K562 (cell line): ENCODE data around the gene HCAR2. TPM values are rescaled to one million over a fixed set of nuclear protein-coding genes. Genes with fewer than 3 reads are reported as not detected.

Experiments
- CBX3 ChIP-seq, 2 experiments: IDR thresholded peaks; 1 replicate in 1 of 2; 2 replicates in 1 of 2; pipeline ENCODE4 v1.6.1; 2012; ENCODE audit warnings: inconsistent platforms in 2 of 2, low read length in 2 of 2, borderline replicate concordance in 1 of 2, control low read depth in 1 of 2
- CUX1 ChIP-seq: fragments of 200-800 bp; sonication (Bioruptor generic); IDR thresholded peaks from 2 replicates; pipeline ENCODE4 v1.6.1; 2016; ENCODE audit warnings: missing genetic modification characterization, missing compliant biosample characterization
- RAD51 ChIP-seq: fragments of 450-650 bp; IDR thresholded peaks from 2 replicates; pipeline ENCODE4 v1.7.1; 2016; ENCODE audit warnings: low read depth, mild to moderate bottlenecking, borderline replicate concordance
- RBM25 ChIP-seq: fragments of 200-400 bp; formaldehyde crosslinking; IDR thresholded peaks from 2 replicates; pipeline ENCODE4 v1.6.1; 2018; ENCODE audit warnings: low read length, low read depth, moderate library complexity; ENCODE audit not compliant: severe bottlenecking
- ZNF12 ChIP-seq: sonication (generic); formaldehyde crosslinking; IDR thresholded peaks from 2 replicates; pipeline ENCODE4 v1.4.0; 2020; ENCODE audit warnings: mild to moderate bottlenecking, missing genetic modification reagents
- ZNF318 ChIP-seq, 2 experiments: fragments of 450-650 bp; IDR thresholded peaks; 2 replicates each; pipeline ENCODE4 v1.6.1; 2016; ENCODE audit warnings: mild to moderate bottlenecking in 2 of 2, borderline replicate concordance in 1 of 2, low read depth in 1 of 2, moderate library complexity in 1 of 2
- polyA plus RNA-seq, 8 experiments: library from polyadenylated mRNA; depleted of rRNA in 4 of 8; stranded (reverse) in 5 of 8; unstranded in 3 of 8; fragments of >200 nt; fragmentation: Nextera tagmentation in 2 of 8; fragmentation: Illumina TruSeq in 1 of 8; extraction: Ambion mirVana in 2 of 8; extraction: Trizol in 1 of 8; gene quantifications; 2 replicates each; pipeline versions ENCODE4 v1.2.1 to v1.2.3, GENCODE V29; 2011 to 2014; ENCODE audit warnings: inconsistent platforms in 1 of 8, missing spikeins in 1 of 8
- total RNA-seq, 7 experiments: library from RNA; depleted of rRNA in 6 of 7; stranded (reverse); fragments of >200 nt in 6 of 7; fragmentation: Illumina TruSeq in 2 of 7; extraction: Trizol in 2 of 7; gene quantifications; 2 replicates each; pipeline versions ENCODE4 v1.2.1 to v1.2.3, GENCODE V29; 2011 to 2021; ENCODE audit warnings: low replicate concordance in 1 of 7

HCAR2 gene
- total and polyA plus RNA-seq, 9 of the 15 experiments (the other 6 are each of a cell fraction or from before 2014, with no cell fraction given): not detected

- TF ChIP-seq ZNF318 (IDR thresholded peaks at IDR 0.05; ENCODE audit: borderline replicate concordance in 1 of 2, low read depth in 1 of 2) (no peak), RAD51 (peak; percentile 90), CBX3 (IDR thresholded peaks at IDR 0.05; ENCODE audit: borderline replicate concordance in 1 of 2, low read length in 2 of 2) (no peak), ZNF12 (CRISPR knock-in tag) (no peak), CUX1 (no peak), RBM25 (peak; percentile 41)
Measured at GRCh38 chr12:122749569-122750332, 46.6 kb upstream of the HCAR2 start (continued).
